Stomach (tissue), 4 donors: ENCODE measurements around the gene TRHDE.

Source experiments
- EP300 ChIP-seq: sonication (generic); formaldehyde crosslinking; IDR thresholded peaks from one replicate; pipeline ENCODE4 v1.6.1; 2017; ENCODE audit warnings: antibody characterized with exemption
- POLR2AphosphoS5 ChIP-seq, 3 donors: sonication (generic); formaldehyde crosslinking; IDR thresholded peaks; one replicate each; pipeline ENCODE4 v1.6.1; 2016; ENCODE audit warnings: antibody characterized with exemption in 3 of 3
- TF ChIP-seq, protein P1 (sequence below), 7 experiments: fragments of 450-650 bp in 4 of 7; fragments of 200-600 bp in 3 of 7; sonication (generic) in 3 of 7; IDR thresholded peaks; one replicate each; pipeline ENCODE4 v1.5.1; 2016 to 2019; ENCODE audit warnings: antibody characterized with exemption in 7 of 7, control low read depth in 2 of 7, mild to moderate bottlenecking in 1 of 7

- TF ChIP-seq, protein P1, sequence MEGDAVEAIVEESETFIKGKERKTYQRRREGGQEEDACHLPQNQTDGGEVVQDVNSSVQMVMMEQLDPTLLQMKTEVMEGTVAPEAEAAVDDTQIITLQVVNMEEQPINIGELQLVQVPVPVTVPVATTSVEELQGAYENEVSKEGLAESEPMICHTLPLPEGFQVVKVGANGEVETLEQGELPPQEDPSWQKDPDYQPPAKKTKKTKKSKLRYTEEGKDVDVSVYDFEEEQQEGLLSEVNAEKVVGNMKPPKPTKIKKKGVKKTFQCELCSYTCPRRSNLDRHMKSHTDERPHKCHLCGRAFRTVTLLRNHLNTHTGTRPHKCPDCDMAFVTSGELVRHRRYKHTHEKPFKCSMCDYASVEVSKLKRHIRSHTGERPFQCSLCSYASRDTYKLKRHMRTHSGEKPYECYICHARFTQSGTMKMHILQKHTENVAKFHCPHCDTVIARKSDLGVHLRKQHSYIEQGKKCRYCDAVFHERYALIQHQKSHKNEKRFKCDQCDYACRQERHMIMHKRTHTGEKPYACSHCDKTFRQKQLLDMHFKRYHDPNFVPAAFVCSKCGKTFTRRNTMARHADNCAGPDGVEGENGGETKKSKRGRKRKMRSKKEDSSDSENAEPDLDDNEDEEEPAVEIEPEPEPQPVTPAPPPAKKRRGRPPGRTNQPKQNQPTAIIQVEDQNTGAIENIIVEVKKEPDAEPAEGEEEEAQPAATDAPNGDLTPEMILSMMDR (IDR thresholded peaks at IDR 0.05) = no peak
- TF ChIP-seq POLR2AphosphoS5 (IDR thresholded peaks at IDR 0.05) (no peak), EP300 (no peak)
Observed at GRCh38 chr12:72485017-72485701, 213.0 kb downstream of the TRHDE start.
